ENCODE data around the gene PTF1A.
"Not testable (repeated sequence)": the region's sequence is repeated elsewhere in the genome, so short reads cannot be mapped to it uniquely, and the experiment has no call there.

Gene PTF1A

GRCh38 chr10:23204773-23205172 lies 12.7 kb downstream of the PTF1A start:
- no peak for FAIRE-seq

GRCh38 chr10:23205972-23206642 lies 14.0 kb downstream of the PTF1A start:
- FAIRE-seq = no peak

DNA sequence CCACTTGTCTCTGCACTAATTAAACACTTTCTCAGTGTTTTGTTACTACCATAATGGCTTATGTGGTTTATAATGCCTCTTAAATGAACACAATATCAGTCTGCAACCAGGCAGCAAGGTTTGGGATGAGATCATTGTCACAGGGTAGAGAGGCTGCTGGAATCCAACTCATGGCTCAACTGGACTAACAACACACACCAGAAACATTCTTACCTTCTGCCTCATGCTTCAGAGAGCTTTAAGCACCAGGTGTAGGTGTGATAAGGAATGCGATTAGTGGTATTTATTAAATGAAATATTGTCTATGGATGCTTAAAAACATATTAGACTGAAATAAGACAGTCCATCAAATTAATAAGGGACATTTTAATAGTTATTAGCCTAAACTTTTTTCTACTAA lies 25.4 kb downstream of the PTF1A start:
- FAIRE-seq = no peak

- FAIRE-seq = no peak
Observed at GRCh38 chr10:23230582-23230981, 38.5 kb downstream of the PTF1A start.

DNA sequence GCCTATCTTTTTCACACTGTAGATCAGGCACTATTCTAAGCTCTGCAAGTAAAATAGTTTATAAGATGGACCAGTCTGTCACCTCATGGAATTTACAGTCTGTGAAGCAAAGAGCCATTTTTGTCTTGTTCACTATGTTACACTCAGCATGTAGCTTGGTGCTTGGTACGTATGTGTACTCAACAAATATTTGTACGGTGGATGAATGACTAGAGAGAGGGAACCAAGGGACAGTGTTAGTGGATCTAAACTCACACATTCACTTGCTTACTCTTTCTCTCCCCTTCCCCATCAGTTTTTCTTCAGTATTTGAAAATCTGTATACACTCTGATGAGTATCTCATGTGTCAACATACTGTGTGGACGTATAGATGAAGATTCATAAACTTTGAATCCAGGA lies 45.9 kb downstream of the PTF1A start:
- no peak for FAIRE-seq

- FAIRE-seq = not testable (repeated sequence)
Observed at GRCh38 chr10:23241779-23242178, 49.7 kb downstream of the PTF1A start.
